PC-3 (cell line): ENCODE measurements around the gene NACAD.

Experiments used
- EZH2 ChIP-seq: fragments of 300-600 bp; sonication (generic); IDR thresholded peaks from one replicate; pipeline ENCODE4 v1.6.1; 2017; ENCODE audit warnings: antibody characterized with exemption, mild to moderate bottlenecking, low read length; ENCODE audit not compliant: unreplicated experiment
- EZH2phosphoT487 ChIP-seq: fragments of 300-600 bp; sonication (generic); IDR thresholded peaks from 2 replicates; pipeline ENCODE4 v1.6.1; 2018; ENCODE audit warnings: mild to moderate bottlenecking, antibody characterized with exemption, low read length, borderline replicate concordance
- TF ChIP-seq, protein P1 (sequence below): fragments of 300-600 bp; sonication (generic); conservative IDR thresholded peaks from 2 replicates; pipeline ENCODE4 v1.5.1; 2017; ENCODE audit warnings: antibody characterized with exemption, low read depth, mild to moderate bottlenecking, low read length

GRCh38 chr7:45092100-45092930 lies 3.5 kb upstream of the NACAD start:
- TF ChIP-seq, protein P1, sequence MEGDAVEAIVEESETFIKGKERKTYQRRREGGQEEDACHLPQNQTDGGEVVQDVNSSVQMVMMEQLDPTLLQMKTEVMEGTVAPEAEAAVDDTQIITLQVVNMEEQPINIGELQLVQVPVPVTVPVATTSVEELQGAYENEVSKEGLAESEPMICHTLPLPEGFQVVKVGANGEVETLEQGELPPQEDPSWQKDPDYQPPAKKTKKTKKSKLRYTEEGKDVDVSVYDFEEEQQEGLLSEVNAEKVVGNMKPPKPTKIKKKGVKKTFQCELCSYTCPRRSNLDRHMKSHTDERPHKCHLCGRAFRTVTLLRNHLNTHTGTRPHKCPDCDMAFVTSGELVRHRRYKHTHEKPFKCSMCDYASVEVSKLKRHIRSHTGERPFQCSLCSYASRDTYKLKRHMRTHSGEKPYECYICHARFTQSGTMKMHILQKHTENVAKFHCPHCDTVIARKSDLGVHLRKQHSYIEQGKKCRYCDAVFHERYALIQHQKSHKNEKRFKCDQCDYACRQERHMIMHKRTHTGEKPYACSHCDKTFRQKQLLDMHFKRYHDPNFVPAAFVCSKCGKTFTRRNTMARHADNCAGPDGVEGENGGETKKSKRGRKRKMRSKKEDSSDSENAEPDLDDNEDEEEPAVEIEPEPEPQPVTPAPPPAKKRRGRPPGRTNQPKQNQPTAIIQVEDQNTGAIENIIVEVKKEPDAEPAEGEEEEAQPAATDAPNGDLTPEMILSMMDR = no peak
- TF ChIP-seq EZH2 (no peak), EZH2phosphoT487 (no peak)
